NT2/D1 (cell line): ENCODE measurements around the gene SLC5A8.

Source experiments
- DNase-seq: peaks from one replicate; pipeline ENCODE4 v3.0.0-alpha.2; 2011; ENCODE audit warnings: low read depth, low spot score
- H3K27me3 ChIP-seq: 2 replicates; pipeline ENCODE4 v1.6.0; 2011; ENCODE audit warnings: mild to moderate bottlenecking; ENCODE audit not compliant: insufficient read length, insufficient read depth
- H3K36me3 ChIP-seq: 2 replicates; pipeline ENCODE4 v1.6.1; 2011; ENCODE audit warnings: mild to moderate bottlenecking, low read length, mixed read lengths; ENCODE audit not compliant: insufficient read depth, insufficient read length
- H3K4me1 ChIP-seq: 2 replicates; pipeline ENCODE4 v1.5.1; 2011; ENCODE audit not compliant: insufficient read depth, insufficient read length
- H3K4me3 ChIP-seq: 2 replicates; pipeline ENCODE4 v1.5.1; 2011; ENCODE audit warnings: low read depth; ENCODE audit not compliant: insufficient read length
- H3K9ac ChIP-seq: 2 replicates; pipeline ENCODE4 v1.6.0; 2011; ENCODE audit warnings: low read depth; ENCODE audit not compliant: insufficient read length
- H3K9me3 ChIP-seq: 2 replicates; pipeline ENCODE4 v1.5.1; 2011; ENCODE audit warnings: mild to moderate bottlenecking, low read length; ENCODE audit not compliant: insufficient read depth
- SUZ12 ChIP-seq: IDR thresholded peaks from 2 replicates; pipeline ENCODE4 v1.6.1; 2011; ENCODE audit not compliant: insufficient read length, insufficient read depth; ENCODE audit errors: extremely low read depth
- YY1 ChIP-seq: IDR thresholded peaks from 2 replicates; pipeline ENCODE4 v1.6.1; 2011; ENCODE audit not compliant: insufficient read length, insufficient read depth
- ZNF274 ChIP-seq: IDR thresholded peaks from 2 replicates; pipeline ENCODE4 v1.6.1; 2011; ENCODE audit warnings: mild to moderate bottlenecking, low read depth, low read length

Gene SLC5A8

GRCh38 chr12:101209319-101210302, at the start of gene SLC5A8:
SLC5A8 (minus strand) TSS chr12:101210238; CDS start chr12:101209848, 390 bp downstream.
- no peaks in the 10 kb centered on the region for H3K4me1 ChIP-seq
- H3K9me3 ChIP-seq = peaks cover 12% of the 10 kb centered on the region
- DNase-seq = no peak
- TF ChIP-seq SUZ12 = peak; percentile 64
- TF ChIP-seq ZNF274 = no peak
- peak within 1 kb of the TSS; percentile 64 for H3K4me3 ChIP-seq
- no peaks in the 10 kb centered on the region for H3K36me3 ChIP-seq
- peak within 1 kb of the TSS; percentile 61 for H3K9ac ChIP-seq
- peaks cover 48% of the 10 kb centered on the region for H3K27me3 ChIP-seq

GRCh38 chr12:101257357-101257756, 47.3 kb upstream of the SLC5A8 start:
- H3K9me3 ChIP-seq = peaks cover 18% of the 10 kb centered on the region; the same call in 1 of the 2 replicates
- no peaks in the 10 kb centered on the region for H3K4me1 ChIP-seq
- no peak for DNase-seq
- H3K27me3 ChIP-seq = no peaks in the 10 kb centered on the region
- no peak overlapping the region for H3K4me3 ChIP-seq
- H3K9ac ChIP-seq = no peak overlapping the region
- H3K36me3 ChIP-seq = no peaks in the 10 kb centered on the region
- TF ChIP-seq YY1 (no peak), SUZ12 (no peak), ZNF274 (no peak)

- H3K27me3 ChIP-seq = no peaks in the 10 kb centered on the region
- DNase-seq = no peak
- peaks cover 18% of the 10 kb centered on the region; the same call in 1 of the 2 replicates for H3K9me3 ChIP-seq
- no peak overlapping the region for H3K9ac ChIP-seq
- TF ChIP-seq YY1 (no peak), ZNF274 (no peak), SUZ12 (no peak)
- no peaks in the 10 kb centered on the region for H3K4me1 ChIP-seq
- no peak overlapping the region for H3K4me3 ChIP-seq
- H3K36me3 ChIP-seq = no peaks in the 10 kb centered on the region
Observed at GRCh38 chr12:101256266-101256665, 46.2 kb upstream of the SLC5A8 start.

GRCh38 chr12:101243616-101244015, 33.6 kb upstream of the SLC5A8 start:
- no peaks in the 10 kb centered on the region for H3K36me3 ChIP-seq
- H3K4me1 ChIP-seq = no peaks in the 10 kb centered on the region
- peaks cover 24% of the 10 kb centered on the region for H3K9me3 ChIP-seq
- H3K27me3 ChIP-seq = no peaks in the 10 kb centered on the region
- no peak overlapping the region for H3K4me3 ChIP-seq
- DNase-seq = no peak
- TF ChIP-seq YY1 (no peak), ZNF274 (no peak)
- H3K9ac ChIP-seq = no peak overlapping the region

GRCh38 chr12:101243074-101243473, 33.0 kb upstream of the SLC5A8 start:
- Histone ChIP-seq H3K9me3 (peaks cover 24% of the 10 kb centered on the region), H3K27me3 (no peaks in the 10 kb centered on the region), H3K36me3 (no peaks in the 10 kb centered on the region), H3K4me3 (no peak overlapping the region), H3K4me1 (no peaks in the 10 kb centered on the region), H3K9ac (no peak overlapping the region)
- DNase-seq = no peak
- TF ChIP-seq YY1 = no peak
- TF ChIP-seq SUZ12 = no peak
- no peak for TF ChIP-seq ZNF274

- H3K4me3 ChIP-seq = no peak overlapping the region
- no peak for TF ChIP-seq ZNF274
- no peak for TF ChIP-seq YY1
Observed at GRCh38 chr12:101238800-101239329, 28.8 kb upstream of the SLC5A8 start.

GRCh38 chr12:101238306-101238705, 28.3 kb upstream of the SLC5A8 start:
- Histone ChIP-seq H3K27me3 (no peaks in the 10 kb centered on the region), H3K4me1 (no peaks in the 10 kb centered on the region), H3K9ac (no peak overlapping the region), H3K9me3 (peaks cover 24% of the 10 kb centered on the region), H3K4me3 (no peak overlapping the region), H3K36me3 (no peaks in the 10 kb centered on the region)
- TF ChIP-seq SUZ12 (no peak), YY1 (no peak), ZNF274 (no peak)
- no peak for DNase-seq

More at GRCh38 chr12:101238800-101239329, 28.8 kb upstream of the SLC5A8 start:
- H3K9me3 ChIP-seq = peaks cover 24% of the 10 kb centered on the region
- no peaks in the 10 kb centered on the region for H3K36me3 ChIP-seq
- no peaks in the 10 kb centered on the region for H3K4me1 ChIP-seq
- no peak for DNase-seq
- no peaks in the 10 kb centered on the region for H3K27me3 ChIP-seq
- H3K9ac ChIP-seq = no peak overlapping the region
